Gastrocnemius medialis (tissue), 4 donors: ENCODE results near the gene USP24.

Experiments used
- POLR2A ChIP-seq, 2 donors: fragments of 450-650 bp; IDR thresholded peaks; one replicate each; pipeline ENCODE4 v1.6.1; 2017; ENCODE audit warnings: antibody characterized with exemption in 2 of 2, mild to moderate bottlenecking in 2 of 2, moderate library complexity in 2 of 2
- TF ChIP-seq, protein P1 (sequence below), 5 experiments: fragments of 450-650 bp in 3 of 5; fragments of 200-600 bp in 2 of 5; sonication (generic) in 2 of 5; IDR thresholded peaks in 4 of 5; conservative IDR thresholded peaks in 1 of 5; 1 replicate in 4 of 5; 2 replicates in 1 of 5; pipeline ENCODE4 v1.5.1; 2016 to 2019; ENCODE audit warnings: antibody characterized with exemption in 5 of 5, mild to moderate bottlenecking in 3 of 5, moderate library complexity in 3 of 5

DNA sequence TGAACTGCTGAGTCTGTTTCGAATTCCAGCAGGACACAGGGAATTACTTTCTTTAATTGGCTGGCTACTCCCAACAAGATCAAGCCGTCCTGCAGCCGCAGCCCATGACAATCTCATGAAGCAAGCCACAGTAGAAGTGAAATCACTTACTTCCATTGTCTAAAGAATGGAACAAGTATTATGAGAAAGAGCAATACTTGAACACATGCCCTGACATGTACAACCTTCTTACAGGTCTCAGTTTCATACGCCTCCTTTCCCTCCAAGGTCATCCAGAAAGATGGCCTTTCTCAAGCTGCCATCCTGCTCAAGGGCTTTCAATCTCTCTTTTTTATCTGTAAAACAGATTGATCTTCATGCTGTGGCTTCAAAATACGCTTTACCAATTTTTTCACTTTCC lies 90.7 kb downstream of the USP24 start:
- TF ChIP-seq, protein P1, sequence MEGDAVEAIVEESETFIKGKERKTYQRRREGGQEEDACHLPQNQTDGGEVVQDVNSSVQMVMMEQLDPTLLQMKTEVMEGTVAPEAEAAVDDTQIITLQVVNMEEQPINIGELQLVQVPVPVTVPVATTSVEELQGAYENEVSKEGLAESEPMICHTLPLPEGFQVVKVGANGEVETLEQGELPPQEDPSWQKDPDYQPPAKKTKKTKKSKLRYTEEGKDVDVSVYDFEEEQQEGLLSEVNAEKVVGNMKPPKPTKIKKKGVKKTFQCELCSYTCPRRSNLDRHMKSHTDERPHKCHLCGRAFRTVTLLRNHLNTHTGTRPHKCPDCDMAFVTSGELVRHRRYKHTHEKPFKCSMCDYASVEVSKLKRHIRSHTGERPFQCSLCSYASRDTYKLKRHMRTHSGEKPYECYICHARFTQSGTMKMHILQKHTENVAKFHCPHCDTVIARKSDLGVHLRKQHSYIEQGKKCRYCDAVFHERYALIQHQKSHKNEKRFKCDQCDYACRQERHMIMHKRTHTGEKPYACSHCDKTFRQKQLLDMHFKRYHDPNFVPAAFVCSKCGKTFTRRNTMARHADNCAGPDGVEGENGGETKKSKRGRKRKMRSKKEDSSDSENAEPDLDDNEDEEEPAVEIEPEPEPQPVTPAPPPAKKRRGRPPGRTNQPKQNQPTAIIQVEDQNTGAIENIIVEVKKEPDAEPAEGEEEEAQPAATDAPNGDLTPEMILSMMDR (IDR thresholded peaks at IDR 0.05 in 4 of 5, conservative IDR thresholded peaks at IDR 0.05 in 1 of 5): no peak
- no peak for TF ChIP-seq POLR2A (IDR thresholded peaks at IDR 0.05)
